RPMI8226 (cell line): Measurements from ENCODE around the gene ATRNL1.

Experiments
- DNase-seq: peaks from one replicate; pipeline ENCODE4 v3.0.0-alpha.2; 2015

ATRNL1 gene

GRCh38 chr10:115915429-115915828 is 822.3 kb downstream of the ATRNL1 start:
- DNase-seq: no peak

- no peak for DNase-seq
Observed at GRCh38 chr10:115918812-115919211, 825.6 kb downstream of the ATRNL1 start.

DNA sequence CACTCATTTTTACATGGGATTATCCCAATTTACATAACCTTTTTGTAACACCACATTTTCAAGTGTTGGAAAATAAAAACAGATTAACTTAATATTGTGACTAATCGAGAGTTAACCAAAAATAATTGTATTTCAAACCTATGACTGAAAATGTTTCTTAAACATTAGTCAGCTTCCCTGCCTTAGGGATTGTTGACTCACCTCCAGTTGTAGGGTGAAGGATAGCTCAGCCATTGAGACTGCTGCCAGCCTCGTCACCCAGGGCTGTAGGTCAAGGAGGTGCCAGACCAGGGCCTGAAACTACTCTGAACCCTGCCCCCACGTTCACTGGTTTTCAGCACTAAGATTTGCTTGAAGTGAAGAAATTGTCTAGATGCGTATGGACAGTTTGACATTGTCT is 828.6 kb downstream of the ATRNL1 start:
- DNase-seq: no peak

DNA sequence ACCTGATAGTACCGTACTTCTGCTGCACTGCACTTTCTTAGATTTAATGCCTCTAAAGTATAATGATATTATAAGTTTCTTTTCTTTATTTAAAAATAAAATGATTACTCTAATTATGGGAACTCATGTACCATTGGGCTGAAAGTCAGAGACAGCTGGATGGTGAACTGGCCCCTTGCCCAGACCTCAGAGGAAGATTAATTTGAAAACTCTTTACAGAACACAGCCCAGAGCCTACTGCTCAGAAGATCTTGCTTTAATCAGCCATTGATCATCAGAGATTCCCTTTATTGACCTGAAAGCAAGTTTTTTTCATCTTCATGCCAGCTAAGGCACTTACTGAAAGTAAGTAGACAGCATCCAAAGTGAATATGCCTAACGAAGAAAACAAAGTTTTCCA is 838.1 kb downstream of the ATRNL1 start:
- DNase-seq: no peak

GRCh38 chr10:115932099-115932498 is 838.9 kb downstream of the ATRNL1 start:
- DNase-seq: no peak

DNA sequence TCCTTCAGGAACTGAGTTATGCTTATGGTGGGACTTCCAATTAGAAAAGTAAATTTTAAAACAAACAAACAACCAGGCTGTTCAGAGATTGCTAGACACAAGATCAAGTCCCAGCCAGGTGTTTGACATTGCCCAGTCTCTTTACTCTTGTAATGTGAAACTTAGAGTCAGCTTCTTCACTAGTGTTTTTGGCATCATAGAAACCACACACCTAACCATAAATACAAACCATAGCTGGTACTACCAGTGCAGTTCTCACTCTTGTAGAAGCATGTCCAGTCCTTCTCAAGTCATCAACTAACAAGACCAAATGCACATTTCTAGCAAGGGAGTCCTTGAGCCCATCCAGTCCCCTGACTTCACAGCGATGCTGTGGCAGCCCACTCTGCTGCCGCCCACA is 839.9 kb downstream of the ATRNL1 start:
- DNase-seq: no peak

- DNase-seq: no peak
Observed at GRCh38 chr10:115935731-115936130, 842.6 kb downstream of the ATRNL1 start.

GRCh38 chr10:115936926-115937767 is 844.0 kb downstream of the ATRNL1 start:
- DNase-seq: no peak

DNA sequence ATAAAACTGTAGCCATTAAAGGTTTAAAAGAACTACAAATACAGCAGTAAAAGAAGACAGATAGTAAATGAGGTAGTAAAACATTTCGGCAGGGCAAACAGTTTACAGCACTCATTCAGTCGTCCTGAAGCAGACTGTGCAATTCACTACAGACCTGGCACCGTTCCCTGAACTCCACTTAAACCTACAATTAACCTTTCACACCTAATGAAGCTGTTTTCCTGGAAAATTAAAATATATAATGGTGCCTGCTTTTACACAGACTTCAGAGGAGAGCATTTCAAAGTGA is 844.5 kb downstream of the ATRNL1 start:
- DNase-seq: no peak

- no peak for DNase-seq
Observed at GRCh38 chr10:115939101-115939854, 846.1 kb downstream of the ATRNL1 start.

- DNase-seq: no peak
Observed at GRCh38 chr10:115941361-115941771, 848.2 kb downstream of the ATRNL1 start.

DNA sequence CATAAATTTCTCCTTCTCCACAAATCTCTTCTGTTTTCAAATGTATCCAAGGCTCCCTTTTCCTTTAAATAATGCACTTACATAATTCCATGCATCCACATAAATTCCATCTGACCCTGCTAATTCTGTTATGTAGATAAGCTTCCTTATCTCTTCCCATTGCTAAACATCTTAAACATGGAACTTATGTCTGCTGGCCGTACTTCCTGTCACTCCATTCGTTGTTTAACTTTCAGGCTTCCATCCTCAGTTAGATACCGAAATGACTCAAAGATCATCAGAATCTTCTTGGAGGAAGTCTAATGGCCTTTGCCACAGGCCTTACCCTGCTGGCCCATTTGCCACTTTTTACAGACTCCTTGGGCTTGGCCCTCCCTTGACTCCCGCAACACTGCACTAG is 848.9 kb downstream of the ATRNL1 start:
- no peak for DNase-seq

DNA sequence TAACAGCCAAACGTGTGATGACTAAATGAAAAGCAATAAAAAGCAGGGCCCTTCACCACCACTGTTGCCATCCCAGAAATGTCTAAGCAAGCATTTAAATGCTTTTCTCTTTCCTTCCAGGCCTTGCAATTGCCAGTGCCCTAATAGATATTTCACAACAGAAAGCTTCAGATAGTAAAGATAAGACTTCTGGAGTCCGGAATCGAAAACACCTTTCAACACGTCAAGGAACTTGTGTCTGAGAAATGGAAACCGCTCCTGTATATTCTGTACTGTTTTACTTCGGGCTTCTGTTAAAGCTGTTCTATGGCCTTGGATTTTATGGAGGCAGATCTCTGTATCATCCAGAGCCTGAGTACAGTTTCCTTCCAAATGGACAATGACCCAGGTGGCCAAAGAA is 851.4 kb downstream of the ATRNL1 start:
- DNase-seq: no peak

DNA sequence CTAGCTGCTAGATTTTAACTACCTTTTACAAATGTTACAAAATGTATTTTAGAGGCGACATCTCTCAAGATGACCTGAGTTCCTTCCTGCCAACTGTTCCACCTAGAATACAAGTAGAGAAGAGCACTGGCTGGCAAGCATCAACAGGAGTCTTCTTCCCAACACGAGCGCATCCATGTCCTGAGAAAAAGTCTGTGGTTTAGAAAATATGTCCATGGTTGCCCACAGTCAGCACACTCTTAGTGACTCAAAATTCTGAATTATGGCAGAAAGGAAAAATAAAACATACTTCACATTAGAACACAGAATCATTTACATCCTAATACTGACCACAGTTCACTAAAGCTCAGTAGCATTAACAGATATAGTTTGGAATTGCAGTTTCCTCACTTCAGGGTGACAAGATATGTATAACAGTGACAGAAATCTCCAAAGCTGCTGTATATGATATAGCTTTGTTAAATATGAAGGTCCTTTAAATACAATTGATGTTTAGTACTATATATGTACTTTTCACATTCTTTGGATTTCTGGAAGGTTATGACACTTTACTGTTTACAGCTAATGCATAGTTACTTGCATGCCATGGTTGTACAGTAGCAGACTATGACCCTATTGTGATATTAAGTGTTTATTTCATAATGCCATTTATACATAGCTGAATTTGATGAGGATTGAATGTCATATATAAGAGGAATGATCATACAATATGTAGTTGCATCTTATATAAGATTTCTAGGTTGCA is 852.7 kb downstream of the ATRNL1 start:
- no peak for DNase-seq

DNA sequence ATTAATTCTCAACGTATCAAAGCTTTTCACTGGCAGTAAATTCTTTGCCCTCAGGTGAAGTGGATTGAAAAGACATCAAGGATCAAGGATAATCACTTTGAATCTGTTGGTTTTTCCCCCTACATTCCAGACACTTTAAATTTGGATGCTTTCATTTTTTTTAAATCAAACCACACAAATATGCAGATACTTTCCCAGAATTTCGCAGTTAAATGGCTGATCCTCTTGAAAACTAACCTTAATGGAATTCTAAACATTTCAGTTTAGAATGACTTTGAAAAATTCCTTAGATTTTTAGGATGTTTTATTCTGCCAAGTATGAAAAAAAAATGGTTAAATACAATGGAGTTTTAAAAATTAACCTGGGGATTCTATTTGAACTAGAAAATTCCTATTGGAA is 853.9 kb downstream of the ATRNL1 start:
- no peak for DNase-seq

- DNase-seq: no peak
Observed at GRCh38 chr10:115948465-115948864, 855.3 kb downstream of the ATRNL1 start.

GRCh38 chr10:115949282-115949844 is 856.2 kb downstream of the ATRNL1 start:
- no peak for DNase-seq

DNA sequence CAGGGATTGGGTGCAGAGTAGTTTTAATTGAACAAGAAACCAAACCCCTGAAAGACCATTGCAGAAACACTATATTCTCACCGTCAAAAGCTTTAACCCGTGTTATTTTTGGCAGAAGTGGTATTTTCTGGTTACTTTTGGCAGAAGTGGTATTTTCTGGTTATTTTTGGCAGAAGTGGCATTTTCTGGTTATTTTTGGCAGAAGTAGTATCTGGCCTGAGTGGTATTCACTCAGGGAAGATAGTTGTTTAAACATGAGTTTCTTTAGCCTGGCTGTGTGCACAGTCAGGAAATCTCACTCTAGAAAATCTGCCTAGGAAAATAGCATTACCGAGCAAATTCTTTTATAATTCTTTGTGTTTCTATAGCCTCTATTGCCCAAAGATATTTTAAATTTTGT is 857.2 kb downstream of the ATRNL1 start:
- no peak for DNase-seq

DNA sequence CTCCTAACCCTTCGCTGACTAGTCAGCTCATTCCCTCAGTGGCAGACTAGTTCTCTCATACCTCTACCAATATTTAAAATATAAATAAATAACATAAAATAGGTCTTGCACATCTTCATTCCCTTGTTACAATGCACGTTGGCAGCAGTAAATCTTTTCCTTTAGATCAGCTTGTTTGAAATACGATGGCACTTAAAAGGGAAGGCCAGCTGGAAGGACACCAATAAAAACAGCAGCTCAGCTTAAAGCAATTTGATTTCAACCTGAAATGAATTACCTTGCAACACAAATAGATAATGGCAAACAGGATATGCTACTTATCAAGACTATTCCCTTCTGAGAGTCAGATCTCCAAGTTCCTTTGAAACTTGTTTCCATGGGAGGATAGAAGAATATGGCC is 858.1 kb downstream of the ATRNL1 start:
- DNase-seq: no peak

DNA sequence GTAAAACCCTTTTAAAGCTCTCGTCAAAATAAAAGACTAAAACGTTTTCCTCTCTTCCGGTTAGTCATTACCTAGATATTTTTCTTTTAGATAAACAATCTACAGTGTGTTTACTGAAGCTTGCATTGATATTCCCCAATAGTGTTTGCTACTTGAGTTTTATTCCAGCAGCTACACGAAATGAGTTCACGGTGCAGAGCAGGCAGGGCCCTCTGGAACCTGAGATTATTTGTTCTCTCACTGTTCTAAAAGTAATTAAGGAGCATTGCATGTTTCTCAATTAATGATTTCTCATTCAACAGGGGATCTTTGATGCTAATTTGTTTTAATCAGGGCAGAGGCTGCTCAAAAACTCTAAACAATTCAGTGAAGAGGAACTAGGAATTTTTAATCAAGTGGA is 860.1 kb downstream of the ATRNL1 start:
- no peak for DNase-seq

- no peak for DNase-seq
Observed at GRCh38 chr10:115953968-115954367, 860.8 kb downstream of the ATRNL1 start.

DNA sequence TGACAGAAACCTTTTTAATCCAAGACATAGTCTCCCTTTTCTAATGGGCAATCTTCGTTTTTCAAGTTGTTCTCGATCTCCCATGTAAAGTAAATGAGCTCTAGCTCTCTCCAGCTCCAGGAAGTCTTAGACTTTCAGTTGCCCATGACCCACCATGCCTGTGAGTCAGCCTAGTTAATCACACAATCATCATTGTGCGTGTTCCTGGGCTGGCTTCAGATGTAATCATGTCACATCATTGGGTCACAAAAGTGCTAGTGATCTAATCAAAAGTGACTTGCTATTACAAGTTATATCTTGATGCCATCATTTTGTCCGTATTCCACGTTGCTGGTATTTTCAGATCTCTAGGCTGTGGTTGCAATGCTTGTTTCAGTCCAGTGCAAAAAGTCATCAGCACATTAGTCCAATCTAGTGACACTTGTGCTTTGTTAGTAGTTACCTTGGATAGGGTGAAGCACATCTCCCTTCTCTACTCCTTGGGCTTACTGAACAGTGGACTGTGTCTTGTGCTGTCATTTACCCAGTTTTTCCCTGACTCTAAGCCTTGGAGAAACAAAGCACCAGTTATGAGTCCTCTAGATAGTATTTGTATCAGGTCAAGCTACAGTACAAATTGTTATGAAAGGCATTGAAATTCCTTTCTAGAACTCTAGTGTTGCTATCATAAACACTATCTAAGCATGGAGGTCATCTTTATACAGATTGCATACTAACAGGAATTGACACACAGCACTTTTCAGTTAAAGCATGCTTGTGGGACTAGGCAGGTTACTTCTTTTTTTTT is 863.3 kb downstream of the ATRNL1 start:
- DNase-seq: no peak

- DNase-seq: no peak
Observed at GRCh38 chr10:115957012-115957399, 863.8 kb downstream of the ATRNL1 start.
